ENCODE results near the gene UTP18. TPM values are rescaled to one million over a fixed set of nuclear protein-coding genes. Genes with fewer than 3 reads are reported as not detected.
"Not testable (repeated sequence)": the region's sequence is repeated elsewhere in the genome, so short reads cannot be mapped to it uniquely, and the experiment has no call there.

The UTP18 gene
- polyA plus RNA-seq (2013, experiment 1 of 2; ENCODE audit: insufficient read length): 25.5 TPM
- polyA plus RNA-seq (2013, experiment 2 of 2; ENCODE audit: insufficient read length): 17.7 TPM

DNA sequence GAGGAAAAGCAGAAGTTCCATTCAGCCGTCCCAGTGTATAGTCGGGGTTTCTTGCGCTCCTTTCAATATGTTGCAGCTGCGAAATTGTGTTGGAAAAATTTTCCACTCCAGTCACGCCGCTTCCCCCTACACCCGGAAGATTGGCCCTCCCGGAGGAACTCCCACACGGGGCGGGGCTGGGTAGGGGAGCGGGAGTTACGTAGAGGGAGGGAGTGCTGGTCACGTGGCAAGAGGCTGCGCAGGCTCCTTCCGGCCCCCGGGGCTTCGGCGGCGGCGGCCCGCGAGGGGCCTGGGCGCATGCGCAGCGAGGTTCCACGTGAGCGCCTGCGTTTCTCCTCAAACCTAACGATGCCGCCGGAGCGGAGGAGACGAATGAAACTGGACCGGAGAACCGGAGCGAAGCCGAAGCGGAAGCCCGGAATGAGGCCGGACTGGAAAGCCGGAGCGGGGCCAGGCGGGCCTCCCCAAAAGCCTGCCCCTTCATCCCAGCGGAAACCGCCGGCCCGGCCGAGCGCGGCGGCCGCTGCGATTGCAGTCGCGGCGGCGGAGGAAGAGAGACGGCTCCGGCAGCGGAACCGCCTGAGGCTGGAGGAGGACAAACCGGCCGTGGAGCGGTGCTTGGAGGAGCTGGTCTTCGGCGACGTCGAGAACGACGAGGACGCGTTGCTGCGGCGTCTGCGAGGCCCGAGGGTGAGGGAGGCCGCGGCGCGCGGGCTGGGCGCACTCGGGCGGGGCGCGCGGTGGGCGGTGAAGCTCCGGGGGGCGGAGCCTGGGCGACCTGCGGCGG, at the start of gene UTP18:
Gene UTP18, plus strand, starts transcription at position 310 of the 787 bp plus-strand sequence. Its CDS starts 39 bp downstream, at position 349.
- DNase-seq: peak; percentile 97

DNA sequence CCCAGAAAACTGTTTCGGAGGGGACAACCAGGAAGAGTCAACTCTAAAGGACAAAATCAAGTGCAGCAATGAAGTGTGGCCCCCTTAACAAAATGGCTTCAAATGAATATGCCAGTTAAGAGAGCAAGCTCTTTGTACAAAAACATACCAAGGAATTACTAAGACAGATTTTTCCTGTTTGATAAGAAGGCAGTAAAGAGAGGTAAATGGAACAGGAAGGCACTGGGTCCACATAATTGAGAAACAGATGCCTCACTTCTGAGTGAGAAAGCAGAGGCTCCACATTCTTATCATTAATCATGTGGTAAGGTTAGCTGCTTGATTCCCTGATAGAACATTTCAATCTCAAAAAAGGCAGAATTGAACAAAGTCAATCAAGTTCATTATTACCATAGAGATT, 45.4 kb upstream of the UTP18 start:
- DNase-seq: no peak

DNA sequence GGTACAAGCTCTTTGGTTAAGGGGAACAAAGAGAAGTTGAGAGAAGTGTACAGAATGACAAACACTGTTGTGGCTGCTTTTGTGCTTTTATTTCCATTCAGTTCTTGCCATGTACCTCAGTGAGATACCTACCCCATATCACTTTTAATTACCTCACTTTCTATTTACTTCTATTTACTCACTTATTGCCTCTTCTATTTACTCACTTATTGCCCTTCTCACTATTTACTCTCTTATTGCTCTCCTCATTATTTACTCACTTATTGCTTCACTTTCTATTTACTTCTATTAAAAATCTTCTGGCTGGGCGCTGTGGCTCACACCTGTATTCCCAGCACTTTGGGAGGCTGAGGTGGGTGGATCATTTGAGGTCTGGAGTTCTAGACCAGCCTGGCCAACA, 42.4 kb upstream of the UTP18 start:
- DNase-seq: no peak

DNA sequence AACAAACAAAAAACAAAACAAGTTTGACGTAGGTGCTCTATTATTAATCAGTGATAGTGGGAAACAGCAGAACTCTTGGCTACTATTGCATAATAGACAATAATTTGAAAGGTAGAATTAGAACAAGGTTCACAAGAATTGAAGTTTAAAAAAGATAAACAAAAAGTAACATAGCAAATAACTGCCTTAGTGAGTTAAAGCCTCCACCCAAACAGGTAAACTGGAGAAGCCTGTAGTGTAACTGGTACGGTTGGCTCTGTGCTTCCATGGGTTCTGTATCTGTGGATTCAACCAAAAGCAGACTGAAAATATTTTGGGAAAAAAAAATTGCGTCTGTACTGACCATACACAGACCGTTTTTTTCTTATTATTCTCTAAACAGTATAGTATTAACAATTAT, 39.0 kb upstream of the UTP18 start:
- no peak for DNase-seq

DNA sequence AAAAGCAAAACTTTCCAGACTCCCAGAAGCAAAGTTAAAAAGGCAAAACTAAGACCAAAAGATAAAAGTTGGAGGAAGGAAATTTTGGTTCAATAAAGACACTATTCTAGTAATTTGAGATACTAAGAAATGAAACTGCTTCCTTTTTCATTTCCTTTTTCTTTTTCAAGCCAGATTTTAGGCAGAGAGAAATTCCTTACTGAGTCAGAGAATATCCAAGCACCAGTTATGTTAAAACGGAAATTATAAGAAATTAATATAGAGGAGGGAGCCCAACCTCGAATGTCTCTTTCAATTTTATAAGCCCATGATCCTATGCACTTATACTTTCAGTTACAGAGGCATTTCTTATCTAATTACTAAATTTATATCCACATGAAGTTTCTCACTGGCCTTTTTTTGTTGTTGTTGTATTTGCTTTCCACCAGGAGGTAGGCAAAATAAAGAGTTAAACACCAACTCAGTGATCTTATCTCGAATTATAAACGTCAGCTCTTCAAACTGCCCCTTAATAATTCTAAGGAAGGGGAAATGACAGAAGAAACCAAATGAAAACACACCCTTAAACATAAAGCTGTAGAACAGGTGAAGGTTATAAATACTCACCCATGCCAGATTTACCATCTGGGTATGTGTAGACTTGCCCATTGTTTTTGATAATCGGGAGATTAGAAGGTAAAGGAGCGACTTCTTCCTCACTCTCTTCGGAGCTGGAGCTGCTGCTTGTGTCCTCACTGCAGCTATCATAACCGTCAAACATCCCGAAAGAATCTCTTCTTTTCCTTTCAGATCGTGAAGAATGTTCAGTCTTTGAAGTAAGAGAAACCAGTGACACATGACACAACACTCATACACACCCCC, 35.7 kb upstream of the UTP18 start:
- DNase-seq: no peak

DNA sequence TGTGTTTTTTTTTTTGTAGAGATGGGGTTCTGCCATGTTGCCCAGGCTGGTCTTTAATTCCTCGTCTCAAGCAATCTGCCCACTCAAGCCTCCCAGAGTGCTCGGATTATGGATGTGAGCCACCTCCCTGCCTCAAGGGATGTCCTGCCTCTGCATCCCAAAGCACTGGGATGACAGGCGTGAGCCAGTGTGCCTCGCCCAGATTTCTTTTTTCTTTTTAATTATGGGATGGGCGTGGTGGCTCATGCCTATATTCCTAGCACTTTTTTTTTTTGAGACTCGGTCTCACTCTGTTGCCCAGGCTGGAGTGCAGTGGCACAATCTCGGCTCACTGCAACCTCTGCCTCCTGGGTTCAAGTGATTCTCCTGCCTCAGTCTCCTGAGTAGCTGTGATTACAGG, 34.8 kb upstream of the UTP18 start:
- not testable (repeated sequence) for DNase-seq

DNA sequence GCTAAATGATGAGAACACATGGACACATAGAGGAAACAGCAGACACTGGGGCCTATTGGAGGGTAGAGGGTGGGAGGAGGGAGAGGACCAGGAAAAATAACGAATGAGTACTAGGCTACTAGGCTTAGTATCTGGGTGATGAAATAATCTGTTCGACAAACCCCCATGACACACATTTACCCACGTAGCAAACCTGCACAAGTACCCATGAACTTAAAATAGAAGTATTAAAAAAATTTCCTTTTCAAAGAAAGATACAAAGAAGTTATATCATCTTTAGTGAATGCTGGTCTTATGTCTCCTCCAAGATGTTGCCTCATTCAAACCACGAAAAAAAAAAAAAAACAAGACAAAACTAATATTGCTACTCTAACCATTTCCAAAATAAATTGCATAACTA, 32.2 kb upstream of the UTP18 start:
- peak; percentile 50 for DNase-seq

DNA sequence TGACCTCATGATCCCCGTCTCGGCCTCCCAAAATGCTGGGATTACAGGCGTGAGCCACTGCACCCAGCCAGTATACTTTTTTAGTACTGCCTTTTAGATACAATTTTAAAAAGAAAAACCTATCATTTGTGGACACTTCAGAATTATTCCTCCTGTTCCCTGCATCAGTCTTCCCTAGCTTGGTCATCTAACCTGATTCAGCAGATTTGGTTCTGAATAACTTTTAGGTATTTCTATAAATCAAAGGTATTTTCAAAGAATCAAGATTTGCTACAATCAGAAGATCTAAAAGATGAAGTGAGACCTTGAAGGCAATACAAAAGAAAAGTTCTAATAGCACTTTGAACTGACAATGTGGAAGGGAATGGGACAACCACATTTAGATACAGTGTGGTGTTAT, 30.5 kb upstream of the UTP18 start:
- no peak for DNase-seq

DNA sequence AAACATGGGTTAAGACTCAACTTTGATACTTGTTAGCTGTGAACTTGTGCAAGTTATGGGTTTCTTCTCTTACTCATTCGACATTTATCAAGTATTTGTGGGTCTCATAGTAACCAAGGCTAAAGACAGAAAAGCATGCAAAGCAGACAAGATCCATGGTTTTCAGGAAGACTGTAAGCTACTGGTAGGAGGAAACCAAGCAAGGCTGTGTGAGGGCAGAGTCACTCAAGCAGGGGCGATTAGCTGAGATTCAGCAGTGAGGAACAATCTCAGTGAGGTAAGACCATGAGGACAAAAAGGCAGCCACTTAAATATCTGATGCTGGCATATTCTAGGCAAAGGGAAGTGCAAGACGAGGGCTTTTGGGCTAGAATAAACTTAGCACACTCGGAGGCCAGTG, 30.0 kb upstream of the UTP18 start:
- DNase-seq: no peak

DNA sequence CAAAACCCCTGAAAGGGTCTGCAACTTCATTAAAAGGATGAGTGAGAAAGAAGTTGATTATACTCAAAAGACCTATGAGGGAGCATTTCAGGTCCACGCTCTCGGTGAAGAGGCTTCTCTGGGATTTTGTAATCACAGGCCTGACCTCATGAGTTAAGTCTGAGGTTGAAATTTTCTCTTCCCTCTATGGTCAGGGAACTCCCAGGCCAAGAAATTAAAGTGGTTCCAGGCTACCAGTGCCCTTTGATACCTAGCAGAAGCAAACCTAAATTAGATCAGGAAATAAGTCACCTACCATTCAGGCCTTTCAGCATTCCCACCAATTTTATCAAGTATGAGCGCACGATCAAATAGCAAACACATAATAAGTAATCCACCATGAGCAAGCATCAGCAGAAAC, 28.3 kb upstream of the UTP18 start:
- no peak for DNase-seq

DNA sequence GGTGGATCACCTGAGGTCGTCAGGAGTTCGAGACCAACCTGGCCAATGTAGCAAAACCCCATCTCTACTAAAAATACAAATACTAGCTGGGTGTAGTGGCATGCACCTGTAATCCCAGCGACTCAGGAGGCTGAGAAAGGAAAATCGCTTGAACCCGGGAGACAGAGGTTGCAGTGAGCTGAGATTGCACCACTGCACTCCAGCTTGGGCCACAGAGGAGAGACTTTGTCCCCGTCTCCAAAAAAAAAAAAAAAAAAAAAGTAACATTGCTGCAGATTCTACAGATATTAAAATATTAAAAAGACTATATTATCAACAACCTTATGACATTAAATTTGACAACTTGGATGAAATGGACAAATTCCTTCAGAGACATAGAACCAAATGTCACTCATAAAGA, 26.2 kb upstream of the UTP18 start:
- no peak for DNase-seq

DNA sequence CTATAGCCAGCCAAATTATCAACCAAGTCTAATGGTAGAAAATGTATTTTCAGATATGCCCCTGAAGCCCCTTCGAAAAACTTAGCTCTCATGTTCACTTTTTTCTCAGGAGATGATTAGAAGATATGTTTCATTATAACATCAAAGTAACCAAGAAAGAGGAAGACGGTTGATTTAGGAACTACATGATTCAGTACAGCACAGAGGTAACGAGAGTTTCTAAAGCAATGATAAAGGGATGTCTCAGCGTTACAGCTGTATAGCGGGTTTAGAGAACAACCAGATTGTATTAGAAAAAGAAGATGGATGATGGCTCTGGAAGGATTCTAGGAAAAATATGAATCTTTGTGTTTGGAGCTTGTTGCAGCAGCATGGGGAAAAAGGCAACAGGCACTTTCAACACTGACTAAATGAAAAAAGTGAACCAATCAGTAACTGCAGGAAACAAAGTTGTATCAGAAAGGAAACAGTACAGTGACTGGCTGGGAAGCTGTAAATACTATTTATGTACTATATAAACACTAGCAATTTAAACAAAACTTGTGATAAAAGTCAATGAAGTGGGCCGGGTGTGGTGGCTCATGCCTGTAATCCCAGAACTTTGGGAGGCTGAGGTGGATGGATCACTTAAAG, 22.0 kb upstream of the UTP18 start:
- no peak for DNase-seq

DNA sequence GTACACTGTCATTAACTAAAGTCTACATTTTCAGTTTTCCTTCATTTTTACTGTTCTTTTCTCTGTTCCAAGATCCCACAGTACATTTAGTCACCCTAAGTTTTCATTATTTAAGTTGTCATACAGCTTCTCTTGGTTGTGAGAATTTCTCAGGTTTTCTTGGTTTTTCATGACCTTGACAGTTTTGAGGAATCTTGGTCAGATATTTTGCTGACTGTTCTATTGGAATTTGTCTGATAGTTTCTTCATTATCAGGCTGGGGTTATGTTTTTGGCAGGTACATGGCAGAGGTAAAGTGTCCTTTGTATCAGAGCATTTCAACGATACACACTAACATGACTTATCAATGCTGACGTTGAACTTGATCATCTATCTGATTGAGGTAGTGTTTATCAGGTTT, 20.1 kb upstream of the UTP18 start:
- DNase-seq: no peak

DNA sequence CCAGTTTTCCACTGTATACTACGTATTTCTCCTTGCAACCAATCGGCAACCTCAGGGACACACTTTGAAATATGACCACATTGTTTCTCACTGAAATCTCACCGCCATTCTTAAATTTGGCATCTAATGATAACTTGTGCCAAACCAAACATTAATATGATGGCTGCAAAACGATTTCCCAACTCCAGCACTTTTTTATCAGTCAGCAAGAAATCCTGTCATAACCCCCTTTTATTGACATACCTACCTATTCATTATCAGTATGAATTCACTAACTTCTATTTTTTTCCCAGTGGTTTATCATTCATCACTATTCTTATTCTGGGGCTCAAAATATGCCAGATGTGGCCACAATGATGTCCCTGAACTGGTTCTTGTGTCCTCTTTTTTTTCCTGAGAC, 16.3 kb upstream of the UTP18 start:
- no peak for DNase-seq

DNA sequence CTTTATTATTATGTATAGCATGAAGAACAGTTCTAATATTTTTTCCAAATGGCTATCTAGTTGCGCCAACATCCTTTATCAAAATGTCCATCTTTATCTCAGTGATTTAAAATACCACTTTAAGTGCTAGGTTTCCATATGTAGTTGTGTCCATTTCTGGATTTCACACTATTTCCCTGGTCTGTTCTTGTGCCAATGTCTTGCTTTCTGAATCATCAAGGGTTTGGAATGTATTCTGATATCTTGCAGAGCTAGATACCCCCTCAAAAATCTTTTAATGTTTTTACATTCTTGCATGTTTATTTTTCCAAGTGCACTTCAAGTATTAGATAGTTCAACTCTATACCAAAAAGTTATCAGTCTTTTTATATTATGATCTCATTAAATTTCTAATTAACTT, 14.8 kb upstream of the UTP18 start:
- DNase-seq: peak; percentile 68

DNA sequence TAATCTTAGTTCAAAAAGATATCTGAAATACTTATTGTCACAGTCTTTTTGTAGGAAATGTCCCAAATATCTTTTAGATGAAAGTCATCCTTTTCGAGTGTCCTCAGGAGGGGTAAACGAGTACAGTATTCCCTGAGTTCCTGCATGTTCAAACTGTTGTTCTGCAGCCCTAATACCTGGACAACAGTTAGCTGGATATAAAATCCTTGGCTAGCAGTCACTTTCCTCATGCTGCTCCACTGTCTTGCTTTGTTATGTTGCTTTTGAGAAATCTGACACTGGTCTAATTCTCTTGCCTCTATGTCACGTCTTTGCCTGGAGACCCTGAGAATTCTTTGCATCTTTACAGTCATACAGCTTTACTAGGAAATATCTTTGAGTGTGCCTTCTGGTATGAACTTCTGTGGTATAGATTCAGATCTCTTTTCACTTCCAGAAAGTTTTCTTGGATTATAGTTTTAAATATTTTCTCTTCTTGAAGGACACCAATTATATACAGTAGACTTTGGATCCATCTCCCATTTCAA, 10.0 kb upstream of the UTP18 start:
- peak; percentile 50 for DNase-seq

DNA sequence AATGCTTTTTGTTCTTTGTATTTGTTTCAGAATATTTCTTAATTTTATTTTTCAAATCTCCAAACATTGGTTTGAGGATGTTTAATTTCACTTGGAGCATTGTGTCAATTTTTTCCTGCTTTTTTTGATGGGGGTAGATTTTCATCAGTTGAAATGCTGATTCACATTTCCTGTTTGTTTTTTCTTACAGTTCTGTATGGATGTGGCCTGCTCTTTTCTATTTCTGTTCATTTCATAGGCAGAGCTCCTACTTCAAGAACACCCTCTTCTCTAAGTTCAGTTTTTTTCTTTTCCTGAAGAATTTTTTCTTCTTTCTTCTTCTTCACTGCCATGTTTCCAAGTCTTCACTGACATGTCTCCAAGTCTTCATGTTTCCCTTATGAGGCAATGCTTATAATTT, 9.3 kb upstream of the UTP18 start:
- peak; percentile 38 for DNase-seq

DNA sequence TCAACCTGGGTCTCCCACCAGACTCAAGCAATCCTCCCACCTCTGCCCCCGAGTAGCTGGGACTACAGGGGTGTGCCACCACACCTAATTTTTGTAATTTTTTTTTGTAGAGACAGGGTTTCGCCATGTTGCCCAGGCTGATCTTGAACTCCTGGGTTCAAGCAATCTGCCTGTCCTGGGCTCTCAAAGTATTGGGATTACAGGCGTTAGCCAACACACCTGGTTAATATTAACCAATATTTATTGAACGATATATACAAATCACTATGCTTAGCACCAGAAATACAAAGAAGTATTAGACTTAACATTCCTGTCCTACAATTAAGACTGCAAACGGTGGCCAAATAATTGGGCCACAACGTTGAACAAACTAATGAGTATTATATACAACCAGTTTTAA, 4.7 kb upstream of the UTP18 start:
- DNase-seq: no peak

DNA sequence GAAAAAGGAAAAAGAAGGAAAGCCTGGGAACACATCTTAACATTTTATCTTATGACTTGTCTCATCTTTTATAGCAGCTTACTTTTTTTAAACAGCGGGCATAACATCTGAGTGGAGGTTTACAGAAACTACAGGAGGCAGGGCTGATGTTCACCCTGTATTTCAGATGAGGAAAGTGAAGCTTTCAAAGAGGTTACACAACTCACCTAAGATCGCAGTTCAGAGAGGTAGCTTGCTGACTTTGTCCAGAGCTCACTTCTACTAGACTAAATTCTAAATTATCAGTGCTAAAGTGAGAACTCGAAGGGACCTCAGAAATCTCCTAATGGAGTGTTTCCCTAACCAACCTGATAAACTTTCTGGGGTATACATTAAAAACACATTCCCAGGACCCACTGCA, 4.2 kb upstream of the UTP18 start:
- DNase-seq: no peak

DNA sequence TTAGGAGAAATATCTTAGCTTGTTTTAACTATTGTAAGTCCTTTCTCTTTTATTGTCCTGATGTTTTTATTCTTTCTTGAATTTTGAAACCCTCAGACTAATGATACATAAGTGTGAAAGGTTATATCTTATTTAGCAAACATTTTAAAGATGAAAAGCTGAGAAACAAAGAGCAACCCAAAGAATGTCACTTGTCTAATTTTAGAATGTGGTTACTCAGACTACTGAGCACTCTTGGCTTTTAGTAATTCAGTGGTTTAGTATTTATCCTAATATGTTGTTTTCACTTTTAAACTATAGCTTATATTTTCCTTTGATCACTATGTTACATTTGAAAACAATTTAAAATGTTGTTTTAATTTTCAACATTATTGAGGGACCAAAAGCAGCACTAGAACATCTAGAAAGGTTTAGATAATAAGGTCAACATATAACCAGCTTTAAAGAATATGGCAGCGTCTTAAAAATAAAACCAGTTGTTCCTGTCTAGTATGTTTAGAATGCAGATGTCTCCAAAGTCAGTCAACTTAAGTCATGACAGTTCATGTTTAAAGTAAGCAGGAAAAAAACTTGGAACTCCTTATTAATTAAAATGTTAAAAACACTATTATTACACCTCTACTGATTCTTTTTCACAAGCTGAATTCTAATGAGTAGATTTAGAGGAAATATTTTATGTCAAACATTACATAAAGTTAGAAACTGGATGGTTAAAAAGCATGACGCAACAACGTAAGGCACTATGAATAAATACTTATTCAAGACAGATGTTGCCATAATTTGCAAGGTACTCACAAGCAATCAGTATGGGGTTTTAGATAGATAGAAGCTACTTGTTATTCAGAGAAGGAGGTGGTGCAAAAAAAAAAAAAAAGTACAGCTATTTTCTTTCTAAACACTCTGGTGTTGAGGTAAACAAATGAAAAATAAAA, 2.9 kb upstream of the UTP18 start:
- DNase-seq: peak; percentile 15

DNA sequence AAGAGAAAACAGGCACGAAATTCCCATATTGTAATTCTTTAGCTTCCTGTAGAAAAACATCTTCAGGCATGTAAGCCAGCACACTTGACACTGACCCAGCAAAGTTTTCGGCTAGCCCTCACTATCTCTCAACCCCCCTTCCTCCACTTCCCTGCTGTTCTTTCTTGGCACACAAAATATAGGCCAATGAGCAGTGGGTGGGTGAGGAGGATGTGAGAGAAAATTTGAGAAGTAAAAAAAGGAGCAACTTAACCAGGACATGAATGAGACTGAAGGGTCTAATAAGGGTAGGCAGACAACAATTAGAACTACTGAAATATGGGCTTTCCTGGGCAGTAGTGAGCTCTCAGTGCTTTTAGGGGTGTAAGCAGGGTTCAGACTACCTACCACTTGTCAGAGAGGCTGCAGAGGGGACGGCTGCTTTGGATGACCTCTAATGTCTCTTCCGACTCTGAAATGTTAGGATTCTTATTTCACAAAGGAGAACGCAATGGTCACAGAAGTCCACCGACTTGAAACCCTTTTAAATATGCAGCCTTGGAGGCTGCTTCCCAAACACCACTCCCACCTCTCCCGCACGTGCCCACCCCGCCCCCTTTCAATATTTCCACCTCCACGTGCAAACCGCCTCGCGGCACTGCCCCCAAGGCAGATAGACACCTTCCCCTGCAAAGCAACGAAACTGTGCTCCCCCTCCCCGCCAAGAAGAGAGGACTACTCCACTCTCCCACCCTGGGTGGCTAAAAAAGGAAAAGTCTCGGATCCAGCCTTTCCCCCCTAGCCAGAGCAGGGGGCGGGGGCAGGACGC, 1.4 kb upstream of the UTP18 start:
- DNase-seq: no peak

Data from fibroblast of skin of back (primary cell).